Measurements from ENCODE around the gene STUM.

Gene STUM

GRCh38 chr1:226533220-226533619, 15.3 kb upstream of the STUM start:
- no peak for DNase-seq (ENCODE audit: low read depth in 2 of 2)

GRCh38 chr1:226534098-226534497, 14.5 kb upstream of the STUM start:
- no peak for DNase-seq (ENCODE audit: low read depth in 2 of 2)

- no peak for DNase-seq (ENCODE audit: low read depth in 2 of 2)
Observed at GRCh38 chr1:226534645-226535044, 13.9 kb upstream of the STUM start.

GRCh38 chr1:226535666-226536065, 12.9 kb upstream of the STUM start:
- DNase-seq (ENCODE audit: low read depth in 2 of 2), result no peak

GRCh38 chr1:226541231-226541630, 7.3 kb upstream of the STUM start:
- no peak for DNase-seq (ENCODE audit: low read depth in 2 of 2)

- DNase-seq (ENCODE audit: low read depth in 2 of 2), result no peak
Observed at GRCh38 chr1:226541631-226542622, 6.6 kb upstream of the STUM start.

GRCh38 chr1:226542623-226543103, 5.9 kb upstream of the STUM start:
- DNase-seq (ENCODE audit: low read depth in 2 of 2), result no peak

- DNase-seq (ENCODE audit: low read depth in 2 of 2), result no peak
Observed at GRCh38 chr1:226545836-226546596, 2.5 kb upstream of the STUM start.

GRCh38 chr1:226546926-226547325, 1.6 kb upstream of the STUM start:
- no peak for DNase-seq (ENCODE audit: low read depth in 2 of 2)

GRCh38 chr1:226547754-226548191, 791 bp upstream of the STUM start:
- peak; percentile 59 to 60 for DNase-seq (ENCODE audit: low read depth in 2 of 2)

GRCh38 chr1:226549094-226549936, 751 bp downstream of the STUM start:
- no peak for DNase-seq (ENCODE audit: low read depth in 2 of 2)

GRCh38 chr1:226549937-226550671, 1.5 kb downstream of the STUM start:
- no peak for DNase-seq (ENCODE audit: low read depth in 2 of 2)

GRCh38 chr1:226550672-226551041, 2.1 kb downstream of the STUM start:
- DNase-seq (ENCODE audit: low read depth in 2 of 2), result no peak

GRCh38 chr1:226551299-226551698, 2.7 kb downstream of the STUM start:
- no peak for DNase-seq (ENCODE audit: low read depth in 2 of 2)

GRCh38 chr1:226552061-226552460, 3.5 kb downstream of the STUM start:
- no peak for DNase-seq (ENCODE audit: low read depth in 2 of 2)

- no peak for DNase-seq (ENCODE audit: low read depth in 2 of 2)
Observed at GRCh38 chr1:226553266-226553923, 4.8 kb downstream of the STUM start.

- DNase-seq (ENCODE audit: low read depth in 2 of 2), result no peak
Observed at GRCh38 chr1:226553924-226554282, 5.3 kb downstream of the STUM start.

GRCh38 chr1:226555092-226555491, 6.5 kb downstream of the STUM start:
- no peak for DNase-seq (ENCODE audit: low read depth in 2 of 2)

- DNase-seq (ENCODE audit: low read depth in 2 of 2), result no peak
Observed at GRCh38 chr1:226557424-226557823, 8.9 kb downstream of the STUM start.

GRCh38 chr1:226558036-226558650, 9.6 kb downstream of the STUM start:
- DNase-seq (ENCODE audit: low read depth in 2 of 2), result no peak

Measured in fibroblast of skin of left biceps (primary cell).